ENCODE measurements around the gene QSOX1.

- no peak for TF ChIP-seq CTCF (conservative IDR thresholded peaks at IDR 0.05; ENCODE audit: low read depth, low read length)
- TF ChIP-seq EZH2 (IDR thresholded peaks at IDR 0.05; ENCODE audit: low read length, unreplicated experiment) = no peak
- TF ChIP-seq EZH2phosphoT487 (IDR thresholded peaks at IDR 0.05; ENCODE audit: borderline replicate concordance, low read length) = no peak
These were observed 30.6 kb downstream of the QSOX1 start for GRCh38 chr1:180185281-180185680.

Measured in PC-3 (cell line).